HG02884 (cell line): Measurements from ENCODE around the gene ZFYVE27.

Source experiments
- ATAC-seq: cut with Tn5 transposase; IDR thresholded peaks from one replicate; pipeline ENCODE4 v1.9.1; 2021; ENCODE audit warnings: mild to moderate bottlenecking, moderate library complexity; ENCODE audit not compliant: unreplicated experiment

The ZFYVE27 gene

GRCh38 chr10:97743169-97743943 lies 6.4 kb downstream of the ZFYVE27 start:
- ATAC-seq: no peak

GRCh38 chr10:97744405-97745035 lies 7.6 kb downstream of the ZFYVE27 start:
- ATAC-seq: no peak

DNA sequence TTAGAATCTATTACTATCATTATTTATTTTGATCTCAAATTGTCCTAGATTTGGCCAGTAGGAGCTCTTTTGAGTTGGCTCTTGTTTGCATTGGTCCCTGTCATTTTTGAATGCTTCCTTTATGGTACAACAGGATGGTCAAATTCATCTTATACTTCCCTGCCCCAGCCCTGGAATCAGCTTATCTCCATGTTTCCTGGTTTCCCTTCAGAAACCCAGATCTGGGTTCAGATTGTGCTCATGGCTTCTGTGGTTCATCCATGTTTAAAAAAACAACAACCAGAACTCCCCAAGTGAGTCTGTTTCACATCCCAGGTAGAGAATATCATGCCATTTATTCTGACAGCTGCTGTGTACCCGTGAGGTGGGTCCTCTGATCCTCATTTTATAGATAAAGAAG lies 10.6 kb downstream of the ZFYVE27 start:
- ATAC-seq: no peak

DNA sequence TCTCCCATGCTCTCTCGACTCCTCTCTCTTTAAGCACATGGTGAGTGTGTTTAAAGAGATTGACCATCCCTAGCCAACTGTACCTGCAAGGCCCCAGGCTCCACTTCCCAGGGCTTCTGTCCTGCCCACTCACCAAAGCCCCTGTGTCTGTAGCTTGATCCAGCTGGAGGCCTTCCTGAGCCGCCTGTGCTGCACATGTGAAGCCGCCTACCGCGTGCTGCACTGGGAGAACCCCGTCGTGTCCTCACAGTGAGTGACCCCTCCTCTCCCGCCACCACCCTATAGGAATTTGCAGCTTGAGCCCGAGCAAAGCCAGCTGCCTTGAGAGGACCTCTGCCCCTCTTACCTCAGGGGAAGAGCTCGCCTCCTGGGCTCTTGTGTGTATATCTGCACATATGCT lies 11.2 kb downstream of the ZFYVE27 start:
- ATAC-seq: no peak

DNA sequence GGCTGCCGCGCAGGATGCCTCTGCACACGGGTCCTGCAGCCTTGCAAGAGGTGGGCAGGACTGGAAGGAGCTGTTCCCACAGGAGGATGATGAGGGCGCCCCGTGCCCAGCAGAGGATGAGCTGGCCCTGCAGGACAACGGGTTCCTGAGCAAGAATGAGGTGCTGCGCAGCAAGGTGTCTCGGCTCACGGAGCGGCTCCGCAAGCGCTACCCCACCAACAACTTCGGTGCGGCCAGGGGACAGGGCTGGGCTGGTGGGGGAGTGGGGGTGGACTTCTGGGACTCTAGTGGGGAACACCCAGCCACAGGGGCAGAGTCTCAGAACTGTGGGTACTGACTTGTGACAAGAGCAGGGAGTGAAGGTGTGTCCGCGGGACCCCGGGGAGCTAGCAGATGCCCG lies 16.0 kb downstream of the ZFYVE27 start:
- no peak for ATAC-seq

GRCh38 chr10:97754726-97755125 lies 17.8 kb downstream of the ZFYVE27 start:
- ATAC-seq: no peak

GRCh38 chr10:97755718-97756117 lies 18.8 kb downstream of the ZFYVE27 start:
- ATAC-seq: no peak

- ATAC-seq: no peak
These were observed 20.5 kb downstream of the ZFYVE27 start for GRCh38 chr10:97757471-97757870.

DNA sequence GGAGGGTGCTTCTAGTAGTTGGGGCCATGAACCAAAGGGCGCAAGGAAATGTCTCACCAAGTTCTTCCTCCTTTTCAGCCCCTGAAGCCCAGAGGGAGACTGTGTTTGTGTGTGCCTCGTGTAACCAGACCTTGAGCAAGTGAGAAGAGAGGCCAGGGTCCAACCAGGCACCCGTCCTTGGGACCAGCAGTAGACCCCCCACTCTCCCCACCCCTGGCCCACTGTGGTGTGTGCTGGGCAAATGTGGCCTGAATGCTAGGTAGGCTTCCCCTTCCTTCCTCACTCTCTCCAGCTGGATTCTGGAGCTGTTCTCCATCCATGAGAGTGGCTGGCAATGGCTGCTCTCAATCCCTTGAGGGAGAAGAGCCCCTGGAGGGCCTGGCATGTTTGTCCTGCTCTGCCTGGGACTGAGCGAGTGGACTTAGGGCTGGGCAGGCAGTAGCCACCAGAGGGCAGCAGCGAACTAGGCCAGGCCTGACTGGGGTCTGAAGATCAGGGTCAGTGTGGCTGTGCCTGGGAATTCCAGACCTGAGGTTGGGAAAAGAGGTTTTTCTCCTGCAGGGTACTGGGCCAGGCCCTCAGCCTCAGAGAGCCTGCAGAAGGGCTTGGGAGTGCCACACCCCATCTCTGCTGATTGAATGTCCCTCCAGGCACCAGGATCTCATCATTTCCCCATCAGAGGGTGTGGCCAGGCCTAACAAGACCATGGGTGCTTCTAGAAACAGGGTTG lies 22.4 kb downstream of the ZFYVE27 start:
- no peak for ATAC-seq

DNA sequence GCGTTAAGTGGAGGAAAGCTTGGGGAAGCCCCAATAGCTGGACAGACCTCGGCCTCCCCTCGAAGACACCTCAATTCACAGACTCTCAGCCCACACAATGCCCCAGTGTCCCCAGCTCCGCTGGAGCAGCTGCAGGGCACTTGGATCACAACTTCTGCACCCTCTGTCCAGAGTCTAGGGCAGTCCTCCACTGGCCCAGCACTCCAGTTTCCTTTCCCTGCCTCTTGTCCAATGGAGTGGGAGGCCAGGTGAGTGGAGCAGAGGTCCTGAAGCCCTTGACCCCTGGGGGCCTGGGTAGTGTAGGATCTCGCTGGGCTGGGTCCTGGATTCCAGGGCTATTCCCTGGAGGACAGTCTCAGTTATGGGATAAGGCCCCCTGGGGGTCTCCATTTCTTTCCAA lies 23.0 kb downstream of the ZFYVE27 start:
- no peak for ATAC-seq

- no peak for ATAC-seq
These were observed 23.7 kb downstream of the ZFYVE27 start for GRCh38 chr10:97760461-97761257.

DNA sequence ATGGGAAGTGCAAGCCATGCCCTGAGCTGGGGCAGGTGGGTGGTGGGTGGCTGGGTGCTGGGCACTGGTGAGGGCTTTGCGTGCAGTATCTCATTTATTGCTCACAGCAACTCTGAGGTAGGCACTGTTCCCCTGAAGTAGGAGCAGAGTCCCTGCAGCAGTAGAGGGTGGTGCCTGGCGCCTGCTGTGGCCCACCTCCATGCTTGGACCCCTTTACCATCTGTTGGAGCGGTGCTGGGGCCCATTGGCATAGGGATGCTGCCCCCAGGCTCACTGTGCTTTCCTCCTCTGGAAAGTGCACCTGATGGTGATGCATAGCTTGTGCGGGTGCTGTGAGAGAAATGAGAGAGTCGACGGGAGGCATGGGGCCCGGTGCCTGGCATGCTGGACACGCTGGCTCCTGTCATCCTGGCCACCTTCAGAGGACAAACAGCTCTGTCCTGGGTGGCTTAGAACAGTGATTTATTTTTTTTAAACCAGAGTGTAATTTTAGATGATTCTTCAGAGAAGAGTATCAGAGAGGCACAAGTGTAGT lies 24.5 kb downstream of the ZFYVE27 start:
- no peak for ATAC-seq

DNA sequence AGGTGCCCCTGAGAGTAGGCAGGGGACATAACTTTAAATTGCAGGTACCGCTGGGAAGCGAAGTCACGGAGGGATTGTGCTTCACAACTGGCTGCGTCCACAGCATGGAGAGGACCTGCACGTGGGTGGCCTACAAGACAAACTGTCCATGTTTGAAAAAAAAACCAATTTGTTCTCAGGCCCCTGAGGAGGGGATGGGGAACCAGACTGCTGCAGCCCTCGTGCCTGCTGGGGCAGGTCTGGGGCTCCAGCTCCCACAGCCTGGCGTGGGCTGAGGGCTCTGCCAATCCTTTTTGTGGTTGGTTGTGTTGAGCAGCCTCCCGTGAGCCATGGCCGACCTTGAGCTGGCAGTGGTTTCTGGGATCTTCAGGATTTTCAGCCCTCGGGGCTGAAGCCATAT lies 25.1 kb downstream of the ZFYVE27 start:
- ATAC-seq: no peak

- ATAC-seq: no peak
These were observed 25.9 kb downstream of the ZFYVE27 start for GRCh38 chr10:97762816-97763215.

DNA sequence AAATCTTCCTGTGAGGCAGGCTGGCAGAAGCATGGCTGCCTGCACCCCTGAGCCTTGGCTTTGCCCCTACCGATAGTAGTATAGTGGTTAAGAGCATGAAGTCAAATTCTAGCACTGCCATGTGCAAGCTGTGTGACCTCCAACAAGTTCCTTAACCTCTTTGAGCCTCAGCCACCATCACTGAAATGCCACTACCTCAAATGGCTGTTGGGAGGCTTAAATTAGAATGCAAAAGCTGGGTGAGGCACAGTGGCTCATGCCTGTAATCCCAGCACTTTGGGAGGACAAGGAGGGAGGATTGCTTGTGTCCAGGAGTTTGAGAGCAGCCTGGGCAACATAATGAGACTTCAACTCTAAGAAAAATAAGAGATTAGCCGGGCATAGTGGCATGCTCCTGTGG lies 26.5 kb downstream of the ZFYVE27 start:
- no peak for ATAC-seq

DNA sequence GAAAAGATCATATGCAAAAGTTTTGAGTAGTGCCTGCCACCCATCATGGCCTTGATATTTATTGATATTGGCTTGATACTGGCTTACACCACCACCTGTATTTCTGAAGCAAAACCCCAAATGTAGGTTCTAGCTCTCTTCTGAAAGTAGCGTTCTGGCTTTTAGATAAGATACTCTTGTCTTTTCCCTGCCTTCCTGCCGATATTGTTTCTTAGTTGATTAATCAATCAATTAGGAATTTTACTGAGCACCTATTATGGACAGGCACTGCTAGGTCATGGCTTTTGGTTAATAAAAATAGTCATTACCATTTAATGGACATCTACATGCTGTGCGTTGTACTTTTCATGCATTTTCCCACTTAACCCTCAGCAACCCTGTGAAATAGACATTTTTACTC lies 27.0 kb downstream of the ZFYVE27 start:
- no peak for ATAC-seq

GRCh38 chr10:97764519-97764931 lies 27.6 kb downstream of the ZFYVE27 start:
- no peak for ATAC-seq

DNA sequence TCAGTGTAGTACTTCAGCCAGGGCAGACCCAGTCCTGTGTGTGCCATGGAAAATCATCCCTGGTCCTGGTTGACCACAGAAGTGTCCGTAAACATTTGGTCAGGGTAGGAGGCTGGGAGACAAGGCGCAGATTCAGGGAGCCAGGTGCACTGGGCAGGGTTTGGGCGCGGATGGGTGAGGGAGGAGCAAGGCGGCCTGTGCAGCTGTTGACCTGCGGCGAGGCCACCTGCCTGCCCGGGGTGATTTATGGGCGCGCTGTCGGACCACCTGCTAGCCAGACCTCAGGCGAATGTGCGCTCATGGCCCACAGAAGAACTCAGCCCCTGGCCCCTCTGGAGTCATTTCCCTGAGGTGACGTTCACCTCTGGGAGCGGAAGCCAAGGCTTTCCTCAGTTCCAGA lies 28.3 kb downstream of the ZFYVE27 start:
- no peak for ATAC-seq

- ATAC-seq: no peak
These were observed 29.3 kb downstream of the ZFYVE27 start for GRCh38 chr10:97766106-97766810.
